Hepatocyte (in vitro differentiated cells): Measurements from ENCODE around the gene PCNT. TPM values are rescaled to one million over a fixed set of nuclear protein-coding genes. Genes with fewer than 3 reads are reported as not detected.

Experiments
- DNase-seq: peaks from one replicate; pipeline ENCODE4 v3.0.0-alpha.2; 2016; ENCODE audit warnings: low spot score
- H2AFZ ChIP-seq: fragments of 200-600 bp; sonication (generic); 2 replicates; pipeline ENCODE4 v1.6.0; 2016; ENCODE audit warnings: antibody characterized with exemption, mild to moderate bottlenecking
- H3K27ac ChIP-seq: fragments of 200-600 bp; sonication (generic); 2 replicates; pipeline ENCODE4 v1.5.1; 2016; ENCODE audit warnings: mild to moderate bottlenecking
- H3K27me3 ChIP-seq: fragments of 200-600 bp; sonication (generic); 2 replicates; pipeline ENCODE4 v1.6.1; 2016
- H3K36me3 ChIP-seq: fragments of 200-600 bp; sonication (generic); replicated peaks from 2 replicates; pipeline ENCODE4 v1.5.1; 2016; ENCODE audit warnings: low read depth; ENCODE audit not compliant: insufficient read depth
- H3K4me1 ChIP-seq: fragments of 200-600 bp; sonication (generic); 2 replicates; pipeline ENCODE4 v1.5.1; 2016; ENCODE audit warnings: mild to moderate bottlenecking, moderate library complexity; ENCODE audit not compliant: insufficient read depth
- H3K4me2 ChIP-seq: fragments of 200-600 bp; sonication (generic); 2 replicates; pipeline ENCODE4 v1.6.0; 2016
- H3K4me3 ChIP-seq: fragments of 200-600 bp; sonication (generic); 2 replicates; pipeline ENCODE4 v1.5.1; 2016; ENCODE audit warnings: mild to moderate bottlenecking
- H3K79me2 ChIP-seq: fragments of 200-600 bp; sonication (generic); 2 replicates; pipeline ENCODE4 v1.6.0; 2017; ENCODE audit warnings: mild to moderate bottlenecking
- H3K9me2 ChIP-seq: fragments of 200-600 bp; sonication (generic); replicated peaks from 2 replicates; pipeline ENCODE4 v1.6.0; 2017; ENCODE audit warnings: mild to moderate bottlenecking; ENCODE audit not compliant: insufficient read depth
- H3K9me3 ChIP-seq: fragments of 200-600 bp; sonication (generic); 2 replicates; pipeline ENCODE4 v1.5.1; 2016; ENCODE audit warnings: low read depth, mild to moderate bottlenecking
- H4K20me1 ChIP-seq: fragments of 200-600 bp; sonication (generic); 2 replicates; pipeline ENCODE4 v1.6.0; 2016; ENCODE audit warnings: mild to moderate bottlenecking; ENCODE audit not compliant: insufficient read depth, poor library complexity, severe bottlenecking
- CTCF ChIP-seq: fragments of 200-600 bp; sonication (generic); IDR thresholded peaks from 2 replicates; pipeline ENCODE4 v1.5.1; 2016; ENCODE audit warnings: antibody characterized with exemption, mild to moderate bottlenecking; ENCODE audit not compliant: poor library complexity
- EZH2 ChIP-seq: fragments of 200-600 bp; sonication (generic); IDR thresholded peaks from 2 replicates; pipeline ENCODE4 v1.6.1; 2016; ENCODE audit warnings: antibody characterized with exemption, mild to moderate bottlenecking, borderline replicate concordance
- EZH2phosphoT487 ChIP-seq: fragments of 200-600 bp; sonication (generic); IDR thresholded peaks from one replicate; pipeline ENCODE4 v1.6.1; 2018; ENCODE audit warnings: antibody characterized with exemption, mild to moderate bottlenecking, low read depth, moderate library complexity; ENCODE audit not compliant: unreplicated experiment, severe bottlenecking
- WGBS: methylation state at CpG from one replicate; pipeline ENCODE4 v1.1.6; 2016; ENCODE audit warnings: low lambda C conversion rate; ENCODE audit errors: missing lambda C conversion rate; 5-methylcytosine and 5-hydroxymethylcytosine counted together
- polyA plus RNA-seq: library from polyadenylated mRNA; unstranded; fragments of >200 nt; fragmentation: Nextera tagmentation; extraction: Ambion mirVana; gene quantifications from 2 replicates; pipeline ENCODE4 v1.2.1, GENCODE V29; 2016
- total RNA-seq: library from RNA; depleted of rRNA; stranded (reverse); fragments of >200 nt; gene quantifications from 2 replicates; pipeline ENCODE4 v1.2.3, GENCODE V29; 2014

PCNT gene
- total and polyA plus RNA-seq, 2 experiments from 2014 or later: 11.5 to 14.3 TPM

GRCh38 chr21:46314441-46315020 is 9.4 kb upstream of the PCNT start:
- Histone ChIP-seq H3K4me2 (no peak overlapping the region), H3K4me1 (no peaks in the 10 kb centered on the region), H3K9me2 (no peaks in the 10 kb centered on the region), H3K4me3 (no peak overlapping the region), H3K36me3 (no peaks in the 10 kb centered on the region), H2AFZ (no peak overlapping the region), H4K20me1 (no peaks in the 10 kb centered on the region), H3K79me2 (peaks cover 3% of the 10 kb centered on the region), H3K9me3 (no peaks in the 10 kb centered on the region), H3K27me3 (no peaks in the 10 kb centered on the region), H3K27ac (no peak overlapping the region)
- TF ChIP-seq EZH2: no peak
- TF ChIP-seq EZH2phosphoT487: no peak
- TF ChIP-seq CTCF: no peak
- 98% methylated on average over 20 of the region's 22 CpGs for WGBS
- DNase-seq: no peak

GRCh38 chr21:46316708-46317324 is 7.1 kb upstream of the PCNT start:
- no peak overlapping the region for H3K27ac ChIP-seq
- no peaks in the 10 kb centered on the region for H3K27me3 ChIP-seq
- H3K36me3 ChIP-seq: no peaks in the 10 kb centered on the region
- no peaks in the 10 kb centered on the region for H3K9me2 ChIP-seq
- H3K4me3 ChIP-seq: no peak overlapping the region
- peaks cover 20% of the 10 kb centered on the region for H3K79me2 ChIP-seq
- H3K4me1 ChIP-seq: no peaks in the 10 kb centered on the region
- no peak overlapping the region for H3K4me2 ChIP-seq
- 96% methylated on average over 14 of the region's 14 CpGs for WGBS
- no peak overlapping the region for H2AFZ ChIP-seq
- DNase-seq: no peak
- no peaks in the 10 kb centered on the region for H4K20me1 ChIP-seq
- TF ChIP-seq EZH2 (no peak), CTCF (no peak)
- no peaks in the 10 kb centered on the region for H3K9me3 ChIP-seq

- Histone ChIP-seq H3K9me3 (no peaks in the 10 kb centered on the region), H3K4me3 (no peak overlapping the region), H3K27ac (no peak overlapping the region), H3K4me2 (no peak overlapping the region), H4K20me1 (no peaks in the 10 kb centered on the region), H3K36me3 (no peaks in the 10 kb centered on the region), H3K4me1 (peaks cover 10% of the 10 kb centered on the region), H2AFZ (no peak overlapping the region), H3K27me3 (no peaks in the 10 kb centered on the region), H3K79me2 (peaks cover 31% of the 10 kb centered on the region), H3K9me2 (no peaks in the 10 kb centered on the region)
- WGBS: 64% methylated on average over 20 of the region's 20 CpGs
- DNase-seq: peak; percentile 64
- TF ChIP-seq CTCF: no peak
Measured at GRCh38 chr21:46317710-46318463, 6.1 kb upstream of the PCNT start.
